GM12878 (cell line): ENCODE results near the gene DIPK1A. TPM values are rescaled to one million over a fixed set of nuclear protein-coding genes. Genes with fewer than 3 reads are reported as not detected.

Experiments
- ATAC-seq: fragments of 200-7000 bp; cut with Tn5 transposase; 3 replicates; pipeline ENCODE4 v1.9.1; 2020; ENCODE audit warnings: mild to moderate bottlenecking, moderate library complexity
- BruUV-seq: library from RNA; stranded (reverse); fragments of 400-500 nt; replicated peaks from 2 replicates; lab custom pipeline; 2021; lab: Mats Ljungman, UMichigan
- CTCF ChIA-PET: fragments of 300-600 bp; sonication (Branson Sonifier 250); formaldehyde crosslinking; extraction: SDS; loops from one replicate; lab custom pipeline; 2021; ENCODE audit warnings: inconsistent platforms; lab: Yijun Ruan, JAX
- POLR2A ChIA-PET: fragments of 350-600 bp; formaldehyde crosslinking; extraction: SDS; loops from one replicate; lab custom pipeline; 2021; ENCODE audit warnings: inconsistent platforms; lab: Charles Lee
- RAD21 ChIA-PET: fragments of 300-600 bp; sonication (Branson Sonifier 250); formaldehyde crosslinking; loops from one replicate; lab custom pipeline; 2023; ENCODE audit warnings: antibody characterized with exemption; ENCODE audit not compliant: unreplicated experiment; lab: Charles Lee
- SMC1A ChIA-PET: fragments of 300-600 bp; sonication (Branson Sonifier 250); formaldehyde crosslinking; loops from one replicate; lab custom pipeline; 2023; ENCODE audit not compliant: unreplicated experiment, uncharacterized antibody; lab: Charles Lee
- DNase-seq: peaks from one replicate; pipeline ENCODE4 v3.0.0-alpha.2; 2011; ENCODE audit warnings: low read depth, low spot score
- FAIRE-seq: peaks from 3 replicates; lab custom pipeline; 2011; peaks lifted over from hg19 to GRCh38; lab: Jason Lieb, UNC
- H2AFZ ChIP-seq: 2 replicates; pipeline ENCODE4 v1.6.0; 2011; ENCODE audit warnings: low read depth, low read length, control low read depth; ENCODE audit not compliant: control insufficient read depth
- H3K27ac ChIP-seq: 2 replicates; pipeline ENCODE4 v1.5.1; 2011; ENCODE audit warnings: control low read depth; ENCODE audit not compliant: control insufficient read depth, insufficient read depth
- H3K27me3 ChIP-seq, 2 experiments: replicated peaks in 1 of 2; 2 replicates each; pipeline versions ENCODE4 v1.6.0 to v1.6.1; 2011; ENCODE audit warnings: low read length in 1 of 2; ENCODE audit not compliant: control insufficient read depth in 2 of 2, insufficient read depth in 2 of 2
- H3K36me3 ChIP-seq, 2 experiments: 2 replicates each; pipeline ENCODE4 v1.5.1; 2011; ENCODE audit warnings: low read length in 1 of 2; ENCODE audit not compliant: control insufficient read depth in 2 of 2, insufficient read depth in 2 of 2
- H3K4me1 ChIP-seq: 2 replicates; pipeline ENCODE4 v1.6.1; 2011; ENCODE audit warnings: mild to moderate bottlenecking, low read length, moderate library complexity, mixed read lengths; ENCODE audit not compliant: control insufficient read depth, insufficient read depth
- H3K4me2 ChIP-seq: 2 replicates; pipeline ENCODE4 v1.6.0; 2011; ENCODE audit warnings: control low read depth; ENCODE audit not compliant: control insufficient read depth, insufficient read depth
- H3K4me3 ChIP-seq: fragments of 200-600 bp; sonication (generic); 2 replicates; pipeline ENCODE4 v1.5.1; 2016
- H3K79me2 ChIP-seq: 2 replicates; pipeline ENCODE4 v1.6.0; 2011; ENCODE audit warnings: low read length; ENCODE audit not compliant: control insufficient read depth, insufficient read depth
- H3K9ac ChIP-seq: 2 replicates; pipeline ENCODE4 v1.8.0; 2011; ENCODE audit warnings: low read length, control low read depth, mixed read lengths; ENCODE audit not compliant: control insufficient read depth, insufficient read depth
- H3K9me3 ChIP-seq: replicated peaks from 3 replicates; pipeline ENCODE4 v1.5.1; 2011; ENCODE audit warnings: mild to moderate bottlenecking, low read length; ENCODE audit not compliant: control insufficient read depth, insufficient read depth
- H4K20me1 ChIP-seq: 2 replicates; pipeline ENCODE4 v1.6.0; 2011; ENCODE audit not compliant: control insufficient read depth, insufficient read depth
- BCL11A ChIP-seq: IDR thresholded peaks from 2 replicates; pipeline ENCODE4 v1.6.1; 2011; ENCODE audit warnings: low read depth, low read length
- CBX5 ChIP-seq: sonication (generic); IDR thresholded peaks from 2 replicates; pipeline ENCODE4 v1.6.1; 2016; ENCODE audit warnings: low read depth, moderate library complexity, mild to moderate bottlenecking, inconsistent platforms
- E2F4 ChIP-seq: IDR thresholded peaks from 2 replicates; pipeline ENCODE4 v1.6.1; 2012; ENCODE audit warnings: low read depth, low read length, improper control_type of control experiment
- JUND ChIP-seq: IDR thresholded peaks from 2 replicates; pipeline ENCODE4 v1.6.1; 2012; ENCODE audit warnings: low read depth, mild to moderate bottlenecking, low read length, improper control_type of control experiment, moderate library complexity
- NR2C1 ChIP-seq: fragments of 450-650 bp; IDR thresholded peaks from 2 replicates; pipeline ENCODE4 v1.6.1; 2017; ENCODE audit warnings: antibody characterized with exemption, mild to moderate bottlenecking, moderate library complexity
- PML ChIP-seq: IDR thresholded peaks from 2 replicates; pipeline ENCODE4 v1.6.1; 2012; ENCODE audit warnings: low read length, inconsistent platforms
- POLR2AphosphoS5 ChIP-seq: IDR thresholded peaks from 2 replicates; pipeline ENCODE4 v1.6.1; 2011; ENCODE audit warnings: mild to moderate bottlenecking, low read length, inconsistent platforms
- RAD51 ChIP-seq: fragments of 450-650 bp; IDR thresholded peaks from 2 replicates; pipeline ENCODE4 v1.6.1; 2016; ENCODE audit warnings: moderate library complexity, mild to moderate bottlenecking, inconsistent platforms
- RCOR1 ChIP-seq: conservative IDR thresholded peaks from 2 replicates; pipeline ENCODE4 v1.6.1; 2012; ENCODE audit warnings: low read depth, low read length, improper control_type of control experiment
- RELB ChIP-seq: fragments of 450-650 bp; IDR thresholded peaks from 2 replicates; pipeline ENCODE4 v1.6.1; 2017; ENCODE audit warnings: low read depth, mild to moderate bottlenecking, moderate library complexity
- SP1 ChIP-seq: IDR thresholded peaks from one replicate; pipeline ENCODE4 v1.6.1; 2011; ENCODE audit warnings: low read depth, low read length
- SRF ChIP-seq, 2 experiments: IDR thresholded peaks; 2 replicates each; pipeline ENCODE4 v1.6.1; 2011; ENCODE audit warnings: low read depth in 2 of 2, low read length in 2 of 2, mild to moderate bottlenecking in 1 of 2, moderate library complexity in 1 of 2
- WRNIP1 ChIP-seq: IDR thresholded peaks from 2 replicates; pipeline ENCODE4 v1.6.1; 2011; ENCODE audit warnings: low read depth, low read length, improper control_type of control experiment, borderline replicate concordance
- YY1 ChIP-seq: IDR thresholded peaks from 2 replicates; pipeline ENCODE4 v1.6.1; 2011; ENCODE audit warnings: low read depth, mild to moderate bottlenecking, low read length
- ZNF592 ChIP-seq: fragments of 450-650 bp; IDR thresholded peaks from 2 replicates; pipeline ENCODE4 v1.6.1; 2017; ENCODE audit warnings: mild to moderate bottlenecking, moderate library complexity
- ZZZ3 ChIP-seq: IDR thresholded peaks from 2 replicates; pipeline ENCODE4 v1.6.1; 2011; ENCODE audit warnings: low read depth; ENCODE audit not compliant: control insufficient read depth, insufficient read length
- WGBS: methylation state at CpG from one replicate; pipeline ENCODE4 v1.1.6; 2016; ENCODE audit warnings: low lambda C conversion rate; ENCODE audit not compliant: insufficient replicate concordance, insufficient coverage; ENCODE audit errors: missing lambda C conversion rate; 5-methylcytosine and 5-hydroxymethylcytosine counted together
- in situ Hi-C: fragments of 300-500 bp; cut with MboI; formaldehyde crosslinking; loops from 9 replicates; pipeline ENCODE4 v1.14.3; 2018; ENCODE audit warnings: mixed read lengths
- intact Hi-C: fragments of 100-400 bp; cut with micrococcal nuclease; formaldehyde crosslinking; loops from one replicate; pipeline ENCODE4 v1.14.2; 2022; ENCODE audit not compliant: unreplicated experiment
- polyA plus RNA-seq, 11 experiments: library from polyadenylated mRNA; depleted of rRNA in 4 of 11; unstranded in 6 of 11; stranded (reverse) in 5 of 11; fragments of >200 nt; fragmentation: Nextera tagmentation in 4 of 11; fragmentation: Illumina TruSeq in 1 of 11; extraction: Ambion mirVana in 4 of 11; extraction: Trizol in 1 of 11; gene quantifications; 1 replicate in 1 of 11; 2 replicates in 10 of 11; pipeline versions ENCODE4 v1.2.1 to v1.2.3, GENCODE V29; 2011 to 2016; ENCODE audit warnings: inconsistent platforms in 2 of 11, missing spikeins in 2 of 11, low read depth in 1 of 11
- total RNA-seq, 4 experiments: library from RNA; depleted of rRNA in 3 of 4; stranded (reverse); fragments of >200 nt in 3 of 4; fragmentation: Illumina TruSeq in 1 of 4; extraction: Trizol in 1 of 4; gene quantifications; 2 replicates each; pipeline versions ENCODE4 v1.2.1 to v1.2.3, GENCODE V29; 2013 to 2021

DIPK1A gene
- total and polyA plus RNA-seq, 10 of the 15 experiments (the other 5 are each of a cell fraction or from before 2014, with no cell fraction given) = 4.9 to 15.0 (median 9.7) TPM

- Histone ChIP-seq H3K9me3 (no peaks in the 10 kb centered on the region), H2AFZ (peak overlapping the region; percentile 77), H3K9ac (peak overlapping the region; percentile 95), H3K36me3 (no peaks in the 10 kb centered on the region), H3K27ac (peak overlapping the region; percentile 97), H3K4me1 (peaks cover 30% of the 10 kb centered on the region), H3K4me2 (peak overlapping the region; percentile 88), H3K79me2 (peaks cover 36% of the 10 kb centered on the region), H3K27me3 (no peaks in the 10 kb centered on the region), H4K20me1 (no peaks in the 10 kb centered on the region), H3K4me3 (peak overlapping the region; percentile 92)
- WGBS = under 1% methylated on average over 27 of the region's 32 CpGs
- DNase-seq = peak; percentile 82
- intact Hi-C loops = loop anchor here (1.0 to 5.0 kb wide), 3 partner anchors 11 to 220 kb away; partner anchors contain the start of genes CCDC18, MTF2 and TMED5
- FAIRE-seq = peak; percentile 18
- in situ Hi-C loops = no loop called here
- ChIA-PET SMC1A (interaction anchor here (0.6 to 11.1 kb wide), 23 partner anchors 9 to 383 kb away, joined by 3 to 179 read pairs (median 4); partner anchors contain the start of gene DR1), RAD21 (interaction anchor here (0.7 to 11.6 kb wide), 26 partner anchors 8 to 732 kb away, joined by 3 to 204 read pairs (median 4); no protein-coding TSS in a partner anchor), CTCF (interaction anchor here (0.6 to 10.7 kb wide), 27 partner anchors 10 to 259 kb away, joined by 3 to 169 read pairs (median 6); partner anchors contain the start of genes MTF2 and RPL5), POLR2A (interaction anchor here (0.5 to 6.4 kb wide), 29 partner anchors 9 to 1707 kb away, joined by 3 to 103 read pairs (median 6); partner anchors contain the start of gene RPL5)
- TSS peak; percentile 90 for BruUV-seq
- ATAC-seq = peak; percentile 75
- no peak; the same call in 1 of the 2 replicates for TF ChIP-seq YY1
- TF ChIP-seq POLR2AphosphoS5 = peak; percentile 60; the same call in 1 of the 2 replicates
- TF ChIP-seq NR2C1 = no peak
- TF ChIP-seq CBX5 = no peak
- TF ChIP-seq SRF (IDR thresholded peaks at IDR 0.05; ENCODE audit: low read depth in 2 of 2, low read length in 2 of 2) = no peak
- TF ChIP-seq SP1 = no peak
- no peak for TF ChIP-seq RAD51
- TF ChIP-seq RELB = no peak
- TF ChIP-seq JUND = no peak
- TF ChIP-seq E2F4 = no peak
- no peak for TF ChIP-seq ZZZ3
- TF ChIP-seq ZNF592 = no peak
- TF ChIP-seq PML = 0 out of 2 replicates have a peak, but pooled peaks have one; percentile 33
- no peak for TF ChIP-seq BCL11A
- TF ChIP-seq WRNIP1 = no peak
- no peak for TF ChIP-seq RCOR1
Observed at GRCh38 chr1:92961896-92962752, 862 bp upstream of the DIPK1A start.
